ENCODE data around the gene GFY. TPM values are rescaled to one million over a fixed set of nuclear protein-coding genes. Genes with fewer than 3 reads are reported as not detected.

Gene GFY
- total RNA-seq, 4 donors from 2014 or later = not detected

GRCh38 chr19:49422407-49423070 lies 2.6 kb upstream of the GFY start:
- Histone ChIP-seq H3K4me3 (peak overlapping the region in 2 of 4 donors; percentile 17 to 29), H3K27me3 (peaks cover 2 to 100% of the 10 kb centered on the region in 2 donors), H3K9me3 (no peaks in the 10 kb centered on the region), H3K36me3 (no peaks in the 10 kb centered on the region), H3K4me1 (peaks cover 0 to 40% (median 16%) of the 10 kb centered on the region in 4 donors), H3K27ac (no peak overlapping the region)
- WGBS, 2 donors = 2 to 3% methylated on average over 23 to 42 of the region's 58 CpGs
- DNase-seq (ENCODE audit: low spot score in 2 of 2) = no peak
- no peak for TF ChIP-seq POLR2A (IDR thresholded peaks at IDR 0.05)
- TF ChIP-seq, protein P1, sequence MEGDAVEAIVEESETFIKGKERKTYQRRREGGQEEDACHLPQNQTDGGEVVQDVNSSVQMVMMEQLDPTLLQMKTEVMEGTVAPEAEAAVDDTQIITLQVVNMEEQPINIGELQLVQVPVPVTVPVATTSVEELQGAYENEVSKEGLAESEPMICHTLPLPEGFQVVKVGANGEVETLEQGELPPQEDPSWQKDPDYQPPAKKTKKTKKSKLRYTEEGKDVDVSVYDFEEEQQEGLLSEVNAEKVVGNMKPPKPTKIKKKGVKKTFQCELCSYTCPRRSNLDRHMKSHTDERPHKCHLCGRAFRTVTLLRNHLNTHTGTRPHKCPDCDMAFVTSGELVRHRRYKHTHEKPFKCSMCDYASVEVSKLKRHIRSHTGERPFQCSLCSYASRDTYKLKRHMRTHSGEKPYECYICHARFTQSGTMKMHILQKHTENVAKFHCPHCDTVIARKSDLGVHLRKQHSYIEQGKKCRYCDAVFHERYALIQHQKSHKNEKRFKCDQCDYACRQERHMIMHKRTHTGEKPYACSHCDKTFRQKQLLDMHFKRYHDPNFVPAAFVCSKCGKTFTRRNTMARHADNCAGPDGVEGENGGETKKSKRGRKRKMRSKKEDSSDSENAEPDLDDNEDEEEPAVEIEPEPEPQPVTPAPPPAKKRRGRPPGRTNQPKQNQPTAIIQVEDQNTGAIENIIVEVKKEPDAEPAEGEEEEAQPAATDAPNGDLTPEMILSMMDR (IDR thresholded peaks at IDR 0.05) = peak in 1 of 5 experiments; percentile 28

- Histone ChIP-seq H3K9me3 (no peaks in the 10 kb centered on the region), H3K4me3 (peak within 1 kb of the TSS in 2 of 4 donors; percentile 17 to 29), H3K27ac (no peak within 1 kb of the TSS), H3K27me3 (peaks cover 5 to 100% of the 10 kb centered on the region in 2 donors), H3K4me1 (peaks cover 0 to 48% (median 19%) of the 10 kb centered on the region in 4 donors), H3K36me3 (no peaks in the 10 kb centered on the region)
- WGBS, 2 donors = 5 to 8% methylated on average over 30 to 40 of the region's 42 CpGs
- DNase-seq (ENCODE audit: low spot score in 2 of 2) = no peak
- TF ChIP-seq, protein P1 (IDR thresholded peaks at IDR 0.05) = no peak
- TF ChIP-seq POLR2A (IDR thresholded peaks at IDR 0.05) (no peak), EP300 (IDR thresholded peaks at IDR 0.05) (no peak)
Measured at GRCh38 chr19:49423071-49423984, 1.9 kb upstream of the GFY start, which contains the start of gene PTH2. Gene PTH2, minus strand, starts transcription at chr19:49423441. Its CDS starts 102 bp downstream, at chr19:49423339.

- no peak overlapping the region for H3K27ac ChIP-seq
- no peak for DNase-seq (ENCODE audit: low spot score in 2 of 2)
- no peak overlapping the region for H3K4me3 ChIP-seq
- H3K27me3 ChIP-seq = peaks cover 5 to 100% of the 10 kb centered on the region in 2 donors
- TF ChIP-seq POLR2A (IDR thresholded peaks at IDR 0.05) = no peak
- TF ChIP-seq, protein P1 (IDR thresholded peaks at IDR 0.05) = no peak
- TF ChIP-seq EP300 (IDR thresholded peaks at IDR 0.05) = no peak
- 19% methylated on average over 3 of the region's 3 CpGs for WGBS, 2 donors
- H3K9me3 ChIP-seq = no peaks in the 10 kb centered on the region
- peaks cover 0 to 53% (median 21%) of the 10 kb centered on the region in 4 donors for H3K4me1 ChIP-seq
- no peaks in the 10 kb centered on the region for H3K36me3 ChIP-seq
Measured at GRCh38 chr19:49423985-49424303, 1.2 kb upstream of the GFY start.

- peaks cover 0 to 4% (median 0%) of the 10 kb centered on the region in 3 donors for H3K36me3 ChIP-seq
Measured at GRCh38 chr19:49425922-49426592, 869 bp downstream of the GFY start.

More at GRCh38 chr19:49425922-49426592, 869 bp downstream of the GFY start:
- Histone ChIP-seq H3K4me3 (no peak overlapping the region), H3K27ac (no peak overlapping the region), H3K27me3 (peaks cover 5 to 100% of the 10 kb centered on the region in 2 donors), H3K4me1 (peaks cover 0 to 46% (median 21%) of the 10 kb centered on the region in 4 donors), H3K9me3 (no peaks in the 10 kb centered on the region)
- DNase-seq (ENCODE audit: low spot score in 2 of 2) = no peak
- WGBS, 2 donors = 1 to 5% methylated on average over 27 to 30 of the region's 30 CpGs
- TF ChIP-seq, protein P1 (IDR thresholded peaks at IDR 0.05) = no peak
- TF ChIP-seq POLR2A (IDR thresholded peaks at IDR 0.05) = no peak
- TF ChIP-seq EP300 (IDR thresholded peaks at IDR 0.05) = no peak

All from tibial nerve (tissue), 4 donors.